SH-SY5Y (cell line): ENCODE data around the gene NUP54.

Source experiments
- GATA2 ChIP-seq: IDR thresholded peaks from 2 replicates; pipeline ENCODE4 v1.6.1; 2011; ENCODE audit warnings: mild to moderate bottlenecking, low read depth, low read length
- GATA3 ChIP-seq: IDR thresholded peaks from 2 replicates; pipeline ENCODE4 v1.6.1; 2011; ENCODE audit warnings: low read depth, mild to moderate bottlenecking, low read length, moderate library complexity

The NUP54 gene

GRCh38 chr4:76067652-76068286 is 80.4 kb downstream of the NUP54 start:
- TF ChIP-seq GATA2 (no peak), GATA3 (no peak)

GRCh38 chr4:76066546-76066945 is 81.7 kb downstream of the NUP54 start:
- no peak for TF ChIP-seq GATA3
- no peak for TF ChIP-seq GATA2
